Measurements from ENCODE around the gene LGR5.

DNA sequence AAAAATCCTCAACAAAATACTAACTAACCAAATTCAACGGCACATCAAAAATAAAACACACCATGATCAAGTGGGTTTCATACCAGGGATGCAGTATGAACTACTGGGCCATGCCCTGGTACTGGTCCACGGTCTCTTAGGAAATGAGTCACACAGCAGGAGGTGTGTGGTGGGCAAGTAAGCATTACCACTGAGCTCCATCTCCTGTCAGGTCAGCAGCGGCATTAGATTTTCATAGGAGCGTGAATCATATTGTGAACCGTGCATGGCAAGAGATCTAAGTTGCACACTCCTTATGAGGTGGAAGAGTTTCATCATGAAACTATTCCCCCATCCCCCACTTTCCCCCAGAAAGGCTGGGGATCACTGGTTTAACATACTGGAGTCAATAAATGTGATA is 6.7 kb upstream of the LGR5 start:
- TF ChIP-seq, protein P1, sequence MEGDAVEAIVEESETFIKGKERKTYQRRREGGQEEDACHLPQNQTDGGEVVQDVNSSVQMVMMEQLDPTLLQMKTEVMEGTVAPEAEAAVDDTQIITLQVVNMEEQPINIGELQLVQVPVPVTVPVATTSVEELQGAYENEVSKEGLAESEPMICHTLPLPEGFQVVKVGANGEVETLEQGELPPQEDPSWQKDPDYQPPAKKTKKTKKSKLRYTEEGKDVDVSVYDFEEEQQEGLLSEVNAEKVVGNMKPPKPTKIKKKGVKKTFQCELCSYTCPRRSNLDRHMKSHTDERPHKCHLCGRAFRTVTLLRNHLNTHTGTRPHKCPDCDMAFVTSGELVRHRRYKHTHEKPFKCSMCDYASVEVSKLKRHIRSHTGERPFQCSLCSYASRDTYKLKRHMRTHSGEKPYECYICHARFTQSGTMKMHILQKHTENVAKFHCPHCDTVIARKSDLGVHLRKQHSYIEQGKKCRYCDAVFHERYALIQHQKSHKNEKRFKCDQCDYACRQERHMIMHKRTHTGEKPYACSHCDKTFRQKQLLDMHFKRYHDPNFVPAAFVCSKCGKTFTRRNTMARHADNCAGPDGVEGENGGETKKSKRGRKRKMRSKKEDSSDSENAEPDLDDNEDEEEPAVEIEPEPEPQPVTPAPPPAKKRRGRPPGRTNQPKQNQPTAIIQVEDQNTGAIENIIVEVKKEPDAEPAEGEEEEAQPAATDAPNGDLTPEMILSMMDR (conservative IDR thresholded peaks at IDR 0.05 in 1 of 2, IDR thresholded peaks at IDR 0.05 in 1 of 2; ENCODE audit: extremely low read depth in 1 of 2, insufficient read depth in 1 of 2, low read depth in 1 of 2, low read length in 2 of 2), result no peak
- no peak for TF ChIP-seq EZH2 (IDR thresholded peaks at IDR 0.05; ENCODE audit: borderline replicate concordance, low read length)
